ENCODE measurements around the gene TNFSF8.

- TF ChIP-seq, protein P1, sequence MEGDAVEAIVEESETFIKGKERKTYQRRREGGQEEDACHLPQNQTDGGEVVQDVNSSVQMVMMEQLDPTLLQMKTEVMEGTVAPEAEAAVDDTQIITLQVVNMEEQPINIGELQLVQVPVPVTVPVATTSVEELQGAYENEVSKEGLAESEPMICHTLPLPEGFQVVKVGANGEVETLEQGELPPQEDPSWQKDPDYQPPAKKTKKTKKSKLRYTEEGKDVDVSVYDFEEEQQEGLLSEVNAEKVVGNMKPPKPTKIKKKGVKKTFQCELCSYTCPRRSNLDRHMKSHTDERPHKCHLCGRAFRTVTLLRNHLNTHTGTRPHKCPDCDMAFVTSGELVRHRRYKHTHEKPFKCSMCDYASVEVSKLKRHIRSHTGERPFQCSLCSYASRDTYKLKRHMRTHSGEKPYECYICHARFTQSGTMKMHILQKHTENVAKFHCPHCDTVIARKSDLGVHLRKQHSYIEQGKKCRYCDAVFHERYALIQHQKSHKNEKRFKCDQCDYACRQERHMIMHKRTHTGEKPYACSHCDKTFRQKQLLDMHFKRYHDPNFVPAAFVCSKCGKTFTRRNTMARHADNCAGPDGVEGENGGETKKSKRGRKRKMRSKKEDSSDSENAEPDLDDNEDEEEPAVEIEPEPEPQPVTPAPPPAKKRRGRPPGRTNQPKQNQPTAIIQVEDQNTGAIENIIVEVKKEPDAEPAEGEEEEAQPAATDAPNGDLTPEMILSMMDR (IDR thresholded peaks at IDR 0.05; ENCODE audit: insufficient read depth, low read length, poor library complexity, severe bottlenecking): no peak
- TF ChIP-seq EZH2phosphoT487 (conservative IDR thresholded peaks at IDR 0.05; ENCODE audit: low read length): no peak
Observed at GRCh38 chr9:114925039-114925438, 5.4 kb downstream of the TNFSF8 start.
